Upper lobe of right lung (tissue), 1 donor: ENCODE results near the gene PPM1A. TPM values are rescaled to one million over a fixed set of nuclear protein-coding genes. Genes with fewer than 3 reads are reported as not detected.
A peak's percentile ranks its signal among the peaks of the same experiment; 100 is the strongest.

Experiments used
- ATAC-seq: fragments of 200-7000 bp; cut with Tn5 transposase; one replicate; pipeline ENCODE4 v1.9.1; 2020; ENCODE audit warnings: mild to moderate bottlenecking, moderate library complexity
- DNase-seq: peaks from one replicate; pipeline ENCODE4 v3.0.0-alpha.2; 2020
- H3K27ac ChIP-seq: fragments of 200-600 bp; one replicate; pipeline ENCODE4 v1.8.0; 2022
- H3K27me3 ChIP-seq: fragments of 200-600 bp; one replicate; pipeline ENCODE4 v1.8.0; 2022; ENCODE audit warnings: mild to moderate bottlenecking
- H3K36me3 ChIP-seq: fragments of 200-600 bp; one replicate; pipeline ENCODE4 v1.8.0; 2022
- H3K4me1 ChIP-seq: fragments of 200-600 bp; one replicate; pipeline ENCODE4 v1.8.0; 2022
- H3K4me3 ChIP-seq: fragments of 200-600 bp; one replicate; pipeline ENCODE4 v1.8.0; 2022; ENCODE audit warnings: mild to moderate bottlenecking
- H3K9me3 ChIP-seq: fragments of 200-600 bp; one replicate; pipeline ENCODE4 v1.8.0; 2022
- intact Hi-C: fragments of 100-400 bp; cut with DNase I; formaldehyde crosslinking; loops from one replicate; pipeline ENCODE4 v1.11.0; 2022
- total RNA-seq: library from RNA; stranded (reverse); fragmentation: NEBNext Ultra II Directional; extraction: Animal tissue kit (Norgen Biotek cat#: 25700); gene quantifications from one replicate; pipeline ENCODE4 v1.2.1, GENCODE V29; 2021
- TF ChIP-seq, protein P1 (sequence below): fragments of 200-600 bp; IDR thresholded peaks from one replicate; pipeline ENCODE4 v1.8.0; 2022; ENCODE audit warnings: antibody characterized with exemption
- donor health status: DM: no; HTN: yes; CAD: no; lungs with severe emphysema.

Gene PPM1A
- total RNA-seq, 1 donor from 2014 or later, result 50.2 TPM

DNA sequence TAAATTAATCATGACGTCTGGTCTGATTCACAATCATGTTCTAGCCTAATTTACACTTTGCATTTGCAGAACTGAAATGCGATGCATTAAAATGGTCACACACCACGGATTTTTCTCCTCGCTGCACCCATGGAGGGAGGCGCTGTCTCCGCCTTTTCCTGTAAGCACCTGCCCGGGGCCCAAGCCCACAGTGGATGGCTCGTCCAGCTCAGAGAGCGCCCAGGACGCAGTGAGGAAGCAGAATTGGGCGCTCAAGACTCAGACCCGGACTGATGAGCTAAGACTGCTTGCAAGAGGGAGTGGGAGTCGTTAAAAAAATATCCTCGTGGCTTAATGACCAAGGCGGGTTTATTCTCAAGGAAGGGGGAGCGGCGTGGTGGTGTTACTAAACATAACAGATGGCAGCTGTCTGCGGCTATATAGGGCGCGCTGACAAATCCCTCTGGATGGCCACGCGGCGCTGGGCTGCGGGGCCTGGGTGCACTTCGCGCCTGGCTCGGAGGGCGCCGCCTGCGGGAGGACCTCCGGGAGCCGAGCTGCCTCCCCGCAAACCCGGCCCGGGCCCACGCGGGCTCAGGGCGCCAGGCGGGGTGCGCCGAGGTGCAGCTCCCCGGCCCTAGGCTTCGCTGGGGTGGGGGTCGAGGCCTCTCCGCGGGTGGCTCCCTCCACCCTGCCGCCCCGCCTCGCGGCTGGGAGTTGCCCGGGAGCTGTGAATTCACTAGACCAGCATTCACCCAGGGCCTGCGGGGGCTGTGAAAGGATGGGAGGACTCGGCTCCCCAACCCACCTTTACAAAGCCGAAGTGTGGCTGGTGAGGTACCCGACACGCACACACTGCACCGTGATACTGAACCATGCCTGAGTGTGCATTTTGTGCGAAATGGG lies 78.7 kb downstream of the PPM1A start:
- TF ChIP-seq, protein P1, sequence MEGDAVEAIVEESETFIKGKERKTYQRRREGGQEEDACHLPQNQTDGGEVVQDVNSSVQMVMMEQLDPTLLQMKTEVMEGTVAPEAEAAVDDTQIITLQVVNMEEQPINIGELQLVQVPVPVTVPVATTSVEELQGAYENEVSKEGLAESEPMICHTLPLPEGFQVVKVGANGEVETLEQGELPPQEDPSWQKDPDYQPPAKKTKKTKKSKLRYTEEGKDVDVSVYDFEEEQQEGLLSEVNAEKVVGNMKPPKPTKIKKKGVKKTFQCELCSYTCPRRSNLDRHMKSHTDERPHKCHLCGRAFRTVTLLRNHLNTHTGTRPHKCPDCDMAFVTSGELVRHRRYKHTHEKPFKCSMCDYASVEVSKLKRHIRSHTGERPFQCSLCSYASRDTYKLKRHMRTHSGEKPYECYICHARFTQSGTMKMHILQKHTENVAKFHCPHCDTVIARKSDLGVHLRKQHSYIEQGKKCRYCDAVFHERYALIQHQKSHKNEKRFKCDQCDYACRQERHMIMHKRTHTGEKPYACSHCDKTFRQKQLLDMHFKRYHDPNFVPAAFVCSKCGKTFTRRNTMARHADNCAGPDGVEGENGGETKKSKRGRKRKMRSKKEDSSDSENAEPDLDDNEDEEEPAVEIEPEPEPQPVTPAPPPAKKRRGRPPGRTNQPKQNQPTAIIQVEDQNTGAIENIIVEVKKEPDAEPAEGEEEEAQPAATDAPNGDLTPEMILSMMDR, result no peak
- no peaks in the 10 kb centered on the region for H3K36me3 ChIP-seq
- intact Hi-C loops, result no loop called here
- H3K4me3 ChIP-seq, result peak overlapping the region; percentile 34
- H3K27ac ChIP-seq, result no peak overlapping the region
- peaks cover 23% of the 10 kb centered on the region for H3K27me3 ChIP-seq
- peaks cover 9% of the 10 kb centered on the region for H3K4me1 ChIP-seq
- ATAC-seq (peak; percentile 63), DNase-seq (peak; percentile 69)
- no peaks in the 10 kb centered on the region for H3K9me3 ChIP-seq

DNA sequence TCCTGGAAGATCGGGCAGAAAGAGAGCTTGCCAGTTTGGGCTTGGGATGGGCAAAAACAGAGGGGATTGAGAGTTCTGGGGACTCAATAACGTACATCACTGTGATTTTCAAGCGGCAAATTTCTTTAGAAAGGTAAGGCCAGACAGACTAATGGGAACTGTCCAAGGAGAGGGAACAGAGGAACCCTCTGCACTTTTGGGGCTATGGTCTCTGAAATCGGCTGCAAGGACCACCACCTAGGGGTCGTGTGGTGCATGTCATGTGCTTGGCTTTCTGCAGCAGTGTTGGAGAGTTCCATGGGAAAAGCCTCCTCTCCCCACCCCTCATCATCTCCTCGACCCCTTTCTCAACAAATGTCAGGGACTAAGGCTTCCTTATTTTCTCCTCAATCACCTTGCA lies 79.6 kb downstream of the PPM1A start:
- Histone ChIP-seq H3K36me3 (no peaks in the 10 kb centered on the region), H3K9me3 (no peaks in the 10 kb centered on the region), H3K27ac (no peak overlapping the region), H3K4me1 (peaks cover 9% of the 10 kb centered on the region), H3K27me3 (peaks cover 23% of the 10 kb centered on the region), H3K4me3 (no peak overlapping the region)
- ATAC-seq, result no peak
- no peak for DNase-seq
- TF ChIP-seq, protein P1, result no peak
- intact Hi-C loops, result no loop called here

DNA sequence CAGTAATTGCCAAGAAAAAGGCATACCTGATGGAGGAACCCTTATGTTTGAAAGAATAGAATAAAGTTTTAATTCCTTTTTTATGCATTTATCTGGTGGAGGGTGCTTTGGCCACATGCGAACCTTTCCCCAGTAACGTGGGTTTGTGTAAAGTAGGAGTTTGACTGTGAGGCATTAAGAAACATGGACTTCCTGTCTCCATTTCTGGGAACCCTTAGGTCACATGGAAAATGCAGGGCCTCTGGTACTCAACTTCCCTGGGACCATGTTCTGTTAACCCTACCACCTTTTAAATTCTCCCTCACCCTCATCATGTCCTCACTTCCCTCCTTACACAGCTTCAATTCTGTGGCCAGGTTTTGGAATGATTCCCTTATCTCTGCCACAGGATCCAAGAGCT lies 80.3 kb downstream of the PPM1A start:
- TF ChIP-seq, protein P1, result no peak
- ATAC-seq (peak; percentile 46), DNase-seq (no peak)
- Histone ChIP-seq H3K9me3 (no peaks in the 10 kb centered on the region), H3K4me1 (peaks cover 9% of the 10 kb centered on the region), H3K27ac (no peak overlapping the region), H3K27me3 (peaks cover 23% of the 10 kb centered on the region), H3K4me3 (no peak overlapping the region), H3K36me3 (no peaks in the 10 kb centered on the region)
- intact Hi-C loops, result no loop called here

DNA sequence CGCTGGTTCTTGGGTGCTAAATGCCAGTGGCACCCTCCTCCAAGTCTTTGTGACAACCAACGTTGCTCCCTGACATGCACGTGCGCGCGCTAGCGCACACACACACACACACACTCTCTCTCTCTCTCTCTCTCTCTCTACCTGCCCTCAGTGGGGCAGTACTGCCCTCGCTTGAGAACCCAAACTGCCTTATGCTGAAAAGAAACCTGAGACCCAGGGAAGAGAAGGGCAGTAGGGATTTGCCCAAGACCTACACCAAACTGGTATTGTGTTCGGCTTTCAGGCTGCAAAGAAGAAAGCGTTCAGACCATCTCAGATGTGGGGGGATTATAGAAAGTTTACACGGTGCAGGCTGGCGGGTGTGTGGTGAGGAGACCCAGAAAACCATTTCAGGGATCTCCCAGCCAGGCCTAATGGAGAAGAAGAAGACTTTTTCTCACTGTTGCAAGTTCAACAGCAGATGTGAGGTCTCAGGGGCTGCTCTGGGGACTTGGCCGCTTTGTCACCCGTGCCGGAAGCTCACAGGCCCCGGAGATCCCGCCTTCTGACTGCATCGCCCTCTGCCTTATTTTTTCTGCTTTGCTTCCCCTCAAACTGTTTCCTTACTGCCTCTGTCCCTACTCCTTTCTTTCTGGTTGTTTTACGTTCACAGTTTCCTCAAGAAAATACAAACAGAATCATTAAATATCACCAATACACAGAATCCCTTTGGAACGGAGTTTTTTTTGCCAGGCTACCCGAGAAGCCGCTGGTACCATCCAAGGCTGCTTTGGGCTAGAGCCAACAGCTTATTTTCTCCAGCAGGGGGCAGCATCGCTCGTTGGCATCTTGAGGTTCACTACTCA lies 82.4 kb downstream of the PPM1A start:
- H3K27ac ChIP-seq, result no peak overlapping the region
- H3K4me1 ChIP-seq, result peaks cover 9% of the 10 kb centered on the region
- no peaks in the 10 kb centered on the region for H3K36me3 ChIP-seq
- TF ChIP-seq, protein P1, result peak; percentile 83
- ATAC-seq (peak; percentile 70), DNase-seq (peak; percentile 70)
- peak overlapping the region; percentile 57 for H3K4me3 ChIP-seq
- H3K9me3 ChIP-seq, result no peaks in the 10 kb centered on the region
- intact Hi-C loops, result no loop called here
- H3K27me3 ChIP-seq, result peaks cover 23% of the 10 kb centered on the region

DNA sequence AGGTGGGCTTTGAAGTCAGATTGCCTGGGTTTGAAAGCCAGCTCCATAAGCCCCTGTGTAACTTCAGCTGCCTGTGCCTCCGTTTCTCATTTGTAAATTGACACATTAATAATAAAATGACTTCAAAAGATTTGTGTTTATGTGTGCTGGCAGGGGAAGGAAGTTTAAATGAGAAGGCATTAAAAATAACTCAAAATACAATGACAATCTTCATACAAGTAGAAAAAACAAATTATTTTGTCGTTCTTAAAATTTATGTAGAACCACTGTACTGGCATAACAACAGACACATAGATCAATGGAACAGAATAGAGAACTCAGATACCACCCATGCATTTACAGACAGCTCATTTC lies 83.0 kb downstream of the PPM1A start:
- H3K27ac ChIP-seq, result no peak overlapping the region
- H3K4me3 ChIP-seq, result peak overlapping the region; percentile 57
- H3K36me3 ChIP-seq, result no peaks in the 10 kb centered on the region
- peaks cover 21% of the 10 kb centered on the region for H3K27me3 ChIP-seq
- intact Hi-C loops, result no loop called here
- TF ChIP-seq, protein P1, result no peak
- peaks cover 9% of the 10 kb centered on the region for H3K4me1 ChIP-seq
- no peaks in the 10 kb centered on the region for H3K9me3 ChIP-seq
- no peak for ATAC-seq
- DNase-seq, result no peak
